HG02678 (cell line): Measurements from ENCODE around the gene GUCA1C.

Experiments
- ATAC-seq: cut with Tn5 transposase; IDR thresholded peaks from one replicate; pipeline ENCODE4 v1.9.1; 2021; ENCODE audit warnings: mild to moderate bottlenecking, moderate library complexity; ENCODE audit not compliant: unreplicated experiment

The GUCA1C gene

GRCh38 chr3:108953700-108954099 is at the start of gene GUCA1C:
Gene GUCA1C (minus strand): TSS chr3:108953879. CDS start chr3:108953762, 117 bp downstream.
- no peak for ATAC-seq

DNA sequence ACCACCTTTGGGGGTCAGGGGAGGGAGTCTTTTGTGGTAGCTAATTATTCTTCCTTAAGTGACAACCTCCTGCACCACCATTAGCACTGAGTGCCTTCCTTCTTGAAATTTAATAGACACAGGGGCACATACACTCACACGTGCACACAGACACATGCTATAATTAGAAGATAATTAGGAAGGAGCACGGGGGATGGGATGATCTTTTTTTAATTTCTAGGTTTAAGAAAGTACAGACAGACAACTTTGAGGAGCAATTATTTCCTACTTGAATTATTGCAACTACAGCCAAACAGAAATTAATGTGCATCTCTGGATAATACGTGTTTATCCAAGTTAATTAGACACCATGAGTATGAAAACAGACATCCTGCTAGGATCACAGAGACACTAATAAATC is 44.8 kb upstream of the GUCA1C start:
- no peak for ATAC-seq

DNA sequence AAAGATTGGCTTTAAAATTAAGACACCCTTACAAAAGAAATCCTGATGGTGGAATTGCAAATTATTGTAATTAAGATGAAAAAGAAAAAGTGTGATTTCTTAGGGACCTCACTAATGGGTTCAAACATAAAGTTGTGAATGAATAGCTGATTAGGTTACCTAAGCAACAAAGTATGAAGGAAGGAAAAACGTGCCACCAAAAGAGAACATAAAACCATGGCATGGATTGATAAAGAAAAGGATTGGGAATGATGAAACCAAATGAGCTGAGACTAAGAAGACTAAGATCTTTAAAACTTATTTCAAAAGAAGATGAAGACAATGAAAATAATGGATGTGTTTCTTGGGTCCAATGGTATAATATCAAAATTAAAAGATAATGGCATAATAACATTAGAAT is 32.2 kb upstream of the GUCA1C start:
- no peak for ATAC-seq

DNA sequence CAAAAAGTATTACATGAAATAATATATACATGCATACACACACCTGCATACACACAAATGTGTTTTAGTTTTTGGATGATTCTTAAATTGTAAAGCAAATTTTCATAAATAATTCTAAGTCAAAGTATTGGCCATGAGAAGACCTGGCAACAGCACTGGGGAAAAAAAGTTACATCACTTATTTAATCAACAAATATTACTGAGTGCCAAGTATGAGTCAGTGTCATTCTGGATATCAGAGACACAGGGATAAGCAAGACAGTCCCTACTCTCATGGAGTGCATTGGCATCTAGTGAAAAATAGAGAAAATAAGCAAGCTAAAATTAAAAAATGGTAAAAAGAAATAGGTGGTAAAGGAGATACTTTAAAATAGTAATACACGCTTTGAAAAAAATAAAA is 29.4 kb upstream of the GUCA1C start:
- ATAC-seq: no peak

DNA sequence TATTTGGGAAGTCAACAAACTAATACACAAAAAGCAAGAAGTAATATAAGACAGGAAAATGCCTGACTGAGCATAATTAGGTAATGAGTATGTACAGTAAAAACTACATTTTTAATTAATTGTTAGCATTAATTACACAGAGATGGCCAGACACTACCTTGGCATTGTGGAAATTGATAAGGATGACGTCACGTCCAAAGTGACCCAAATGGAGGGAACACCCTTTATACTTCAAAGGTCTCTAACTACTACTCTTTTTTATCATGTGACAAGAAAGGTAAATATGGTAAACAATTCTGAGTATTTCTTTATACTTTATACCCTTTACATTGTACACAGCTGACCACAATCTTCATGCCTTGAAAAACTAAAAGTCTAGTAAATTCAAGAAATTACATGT is 22.4 kb upstream of the GUCA1C start:
- no peak for ATAC-seq

DNA sequence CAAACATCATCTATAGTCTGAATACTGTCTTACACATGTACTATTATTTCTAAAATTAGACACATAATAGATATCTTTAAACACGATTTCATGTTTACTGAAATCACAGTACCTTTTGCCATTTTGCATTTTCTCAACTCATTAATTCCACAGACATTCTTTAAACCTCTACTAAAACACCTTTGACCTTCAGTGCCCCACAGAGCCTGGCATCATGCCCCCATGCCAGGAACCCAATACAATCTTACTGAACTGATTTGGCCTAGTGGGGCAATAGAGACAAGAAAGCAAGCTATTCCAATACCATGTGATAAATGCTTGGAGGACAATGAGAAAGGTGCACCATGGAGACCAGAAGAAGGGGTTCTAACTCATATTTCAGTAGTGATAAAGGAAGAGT is 19.3 kb upstream of the GUCA1C start:
- no peak for ATAC-seq

DNA sequence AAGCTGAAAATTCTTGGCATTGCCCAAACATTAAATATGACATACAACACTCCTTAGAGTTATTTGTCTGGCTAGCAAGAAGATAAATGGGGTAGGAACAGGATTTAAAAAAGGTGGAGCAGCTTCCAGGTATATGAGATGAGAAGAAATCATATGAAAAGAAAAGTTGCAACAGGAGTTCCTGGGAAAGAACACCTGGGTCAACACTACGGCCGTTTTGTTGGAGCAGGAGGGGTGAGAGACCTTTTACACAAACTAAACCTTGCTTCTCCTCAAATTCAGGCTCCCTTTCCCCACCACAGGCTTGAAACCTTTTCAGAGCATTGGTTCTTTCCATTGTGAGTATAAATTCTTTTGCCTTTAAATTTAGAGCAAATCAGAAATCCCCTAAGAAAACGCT is 18.8 kb upstream of the GUCA1C start:
- no peak for ATAC-seq

DNA sequence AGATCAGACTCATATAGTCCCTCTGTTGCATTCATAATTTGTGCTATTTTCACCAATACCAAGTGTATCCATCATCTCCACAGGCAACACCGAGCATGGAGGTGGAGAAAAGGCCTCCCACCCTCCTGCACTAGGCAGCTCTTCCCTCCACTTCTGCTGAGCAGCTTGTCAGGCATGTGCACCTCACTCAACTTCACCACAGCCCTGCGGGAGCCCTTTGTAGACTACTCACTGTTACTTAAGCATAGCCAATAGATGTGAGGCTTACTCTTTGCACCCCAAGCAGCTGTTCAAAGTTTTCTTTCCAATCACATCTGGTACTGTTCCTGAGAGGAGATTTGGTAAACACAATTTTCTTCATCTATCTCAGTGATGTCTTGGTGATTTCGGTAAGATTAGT is 16.9 kb upstream of the GUCA1C start:
- no peak for ATAC-seq

DNA sequence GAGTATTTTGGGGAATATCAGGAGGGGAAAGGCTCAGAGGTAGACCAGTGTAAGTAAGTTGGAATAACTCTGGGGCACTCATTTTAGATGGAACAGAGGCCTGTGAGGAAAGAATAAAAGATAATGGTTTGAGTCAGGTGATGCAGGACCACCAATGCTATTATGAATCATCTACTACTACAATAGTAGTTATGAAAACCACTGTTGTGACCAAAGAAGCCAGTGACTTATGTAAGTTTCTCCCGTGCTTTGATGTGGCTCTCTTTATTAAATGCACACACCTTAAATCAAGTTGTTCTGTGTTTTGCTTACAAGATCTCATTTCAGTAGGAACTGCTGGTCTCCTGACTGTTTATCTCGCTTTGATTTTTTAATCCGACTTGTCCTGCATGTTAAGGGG is 13.1 kb upstream of the GUCA1C start:
- no peak for ATAC-seq

DNA sequence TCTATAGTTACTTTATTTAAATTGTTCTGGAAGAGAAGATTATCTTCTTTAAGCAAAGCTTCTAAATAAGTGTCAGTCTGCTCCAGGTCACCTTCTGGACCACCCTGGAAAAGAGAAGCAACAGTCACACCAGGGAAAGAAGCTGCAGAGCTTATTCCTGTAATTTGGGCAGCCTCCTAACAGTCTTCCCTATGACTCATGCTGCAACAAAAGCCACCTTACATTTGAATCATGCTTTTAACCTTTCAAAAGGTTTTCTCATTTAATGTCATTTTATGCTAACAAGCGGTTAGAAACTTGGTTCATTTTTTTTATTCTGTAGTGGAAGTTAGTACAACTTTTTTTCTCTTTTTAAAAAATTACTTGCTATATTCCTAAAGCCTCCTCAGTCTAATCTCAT is 5.3 kb upstream of the GUCA1C start:
- ATAC-seq: no peak

- ATAC-seq: no peak
These were observed 469 bp downstream of the GUCA1C start for GRCh38 chr3:108953210-108953609.

DNA sequence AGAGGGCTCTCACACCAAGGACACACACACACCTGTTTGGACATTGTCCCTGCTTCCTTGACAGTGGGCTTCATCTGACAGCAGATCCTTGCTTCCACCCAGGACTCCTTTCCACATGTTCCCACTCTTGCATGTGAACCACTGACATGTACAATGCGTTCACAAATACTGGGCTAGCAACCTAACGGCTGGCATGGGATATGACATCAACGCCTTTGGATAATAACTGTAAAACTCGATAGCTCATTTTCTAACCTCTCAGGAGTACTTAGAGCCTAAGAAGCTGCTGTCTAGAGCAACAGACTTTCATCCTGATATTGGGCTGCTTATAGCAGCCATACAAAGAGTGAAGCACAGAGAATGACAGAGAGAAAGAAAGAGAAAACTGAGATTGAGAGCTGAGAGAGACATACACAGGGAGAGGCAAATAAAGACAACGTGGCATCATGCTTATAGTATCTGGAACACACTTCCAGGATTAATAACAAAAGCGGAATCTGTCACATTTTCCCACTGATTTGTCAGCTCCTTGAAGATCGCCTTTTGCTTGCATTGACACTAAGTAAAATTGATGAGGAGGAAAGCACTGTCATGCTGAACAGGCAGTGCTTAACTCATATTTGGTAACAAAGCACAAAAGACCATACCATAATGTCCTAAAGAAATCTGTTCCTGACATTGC is 1.7 kb downstream of the GUCA1C start:
- no peak for ATAC-seq

DNA sequence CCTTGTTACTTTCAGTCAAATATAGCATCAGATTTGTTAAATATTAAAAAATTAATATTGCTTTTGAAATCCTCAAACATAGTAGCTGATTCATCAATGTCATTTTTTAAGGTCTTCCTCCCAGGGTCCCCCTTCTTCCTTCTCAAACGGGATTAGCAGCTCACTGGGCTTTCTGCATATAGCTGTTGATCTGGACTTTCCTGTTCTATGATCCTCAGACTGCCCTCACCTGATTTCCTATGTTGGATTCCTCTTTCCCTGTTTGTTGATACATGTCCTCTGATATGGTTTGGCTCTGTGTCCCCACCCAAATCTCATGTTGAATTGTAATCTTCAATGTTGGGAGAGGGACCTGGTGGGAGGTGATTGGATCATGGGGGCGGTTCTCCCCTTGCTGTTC is 5.8 kb downstream of the GUCA1C start:
- no peak for ATAC-seq

DNA sequence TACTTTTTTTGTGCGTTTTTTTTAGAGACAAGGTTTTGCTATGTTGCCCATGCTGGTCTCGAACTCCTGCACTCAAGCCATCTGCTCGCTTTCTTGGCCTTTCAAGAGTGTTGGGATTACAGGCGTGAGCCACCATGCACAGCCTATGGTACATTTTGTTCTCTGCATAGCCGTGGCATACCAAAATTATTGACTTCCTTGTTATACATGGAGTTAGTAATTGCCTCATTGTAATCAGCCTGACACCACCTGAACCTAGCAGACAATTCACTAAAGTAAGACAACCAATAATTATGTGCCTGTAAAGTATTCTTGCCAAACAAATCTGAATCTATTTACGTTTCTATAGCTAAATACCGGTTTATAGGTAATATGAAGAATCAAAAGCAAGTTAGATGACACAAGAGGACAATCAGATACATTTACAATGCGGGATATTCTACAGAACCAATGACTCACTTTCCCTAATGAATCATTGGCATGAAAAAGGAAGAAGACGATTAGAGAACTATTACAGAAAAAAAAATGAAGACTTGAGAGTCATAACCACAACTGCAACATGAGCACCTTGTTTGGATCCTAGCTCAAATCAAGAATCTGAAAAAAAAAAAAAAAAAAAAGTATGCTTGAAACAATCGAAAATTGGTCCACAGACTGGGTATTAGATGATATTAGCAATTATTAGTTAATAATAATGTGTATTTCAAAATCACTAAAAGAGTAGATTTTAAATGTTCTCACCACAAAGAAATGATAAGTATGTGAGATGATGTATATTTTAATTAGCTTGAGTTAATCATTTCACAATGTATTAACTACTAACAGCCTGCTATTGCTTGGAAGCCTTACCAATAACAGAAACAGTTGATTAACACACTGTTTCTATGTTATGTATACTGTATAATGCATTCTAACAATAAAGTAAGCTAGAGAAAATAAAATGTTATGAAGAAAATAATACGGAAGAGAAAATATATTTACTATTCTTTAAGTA is 7.1 kb downstream of the GUCA1C start:
- no peak for ATAC-seq

DNA sequence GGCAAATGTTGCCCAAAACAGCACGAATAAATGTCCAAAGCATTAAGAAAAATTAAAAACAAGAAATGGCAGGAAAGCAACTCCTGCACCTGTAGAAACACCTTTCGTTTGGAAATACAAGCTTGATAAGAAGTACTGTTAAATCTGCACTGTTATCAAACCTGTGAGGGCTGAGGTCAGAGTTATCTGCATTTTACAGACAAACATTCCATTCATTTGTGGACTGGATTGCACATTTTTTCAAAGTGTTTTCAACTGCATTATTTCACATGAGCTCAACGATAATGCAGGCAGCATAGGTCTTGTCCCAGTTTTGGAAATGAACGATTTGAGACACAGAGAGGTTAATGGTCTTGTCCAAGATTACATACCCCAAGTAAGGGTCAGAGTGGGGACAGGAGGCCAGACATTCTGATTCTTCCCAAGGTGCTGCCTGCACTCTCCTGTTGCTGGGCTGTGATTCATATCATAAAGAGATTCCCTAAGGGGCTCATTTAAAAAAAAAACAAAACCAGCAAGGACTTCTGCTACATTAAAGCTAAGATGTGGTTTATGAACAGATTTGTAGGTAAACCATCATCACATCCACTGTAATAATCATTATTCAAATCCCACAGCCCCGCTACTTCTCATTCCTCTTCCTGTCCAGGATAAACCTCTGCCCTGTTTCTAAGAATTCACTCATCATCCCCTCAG is 13.0 kb downstream of the GUCA1C start:
- no peak for ATAC-seq

- ATAC-seq: no peak
These were observed 13.5 kb downstream of the GUCA1C start for GRCh38 chr3:108940166-108940565.

GRCh38 chr3:108936924-108937689 is 16.6 kb downstream of the GUCA1C start:
- no peak for ATAC-seq

DNA sequence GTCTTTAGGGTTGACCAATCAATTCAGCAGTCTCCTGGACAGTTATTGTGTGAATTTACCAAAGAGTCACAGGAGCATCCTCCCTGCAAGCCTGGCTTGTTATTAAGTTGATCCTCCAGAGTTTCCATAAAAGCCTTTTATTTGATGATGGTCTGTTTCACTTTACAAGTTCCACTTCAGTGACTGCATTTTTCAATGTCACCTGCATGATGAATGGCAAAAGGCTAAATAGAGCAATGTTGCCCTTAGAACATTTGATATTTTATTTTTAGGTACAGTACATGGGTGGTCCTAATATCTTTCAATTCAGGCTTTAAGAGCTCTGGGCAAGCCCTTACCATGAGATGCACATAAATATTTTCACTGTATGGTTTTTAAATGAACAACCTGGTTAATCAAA is 22.6 kb downstream of the GUCA1C start:
- no peak for ATAC-seq

DNA sequence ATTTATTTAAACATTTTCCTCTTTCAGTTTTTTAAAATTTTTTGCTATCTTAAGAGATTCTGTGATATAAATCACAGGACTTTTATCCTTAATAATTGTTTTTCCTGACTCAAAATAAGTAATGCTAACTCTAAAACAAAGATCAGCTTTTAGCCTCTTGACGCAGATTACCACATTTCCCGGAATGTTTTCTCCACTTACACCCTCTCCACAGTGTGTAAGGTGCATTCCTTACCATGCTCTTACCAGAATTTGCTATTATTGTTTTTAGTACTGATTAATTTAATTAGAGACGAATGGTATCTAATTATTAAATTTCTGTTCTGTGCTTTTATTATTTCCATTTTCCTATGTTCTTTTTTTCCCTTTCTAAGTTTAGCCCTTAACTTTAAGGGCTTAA is 34.8 kb downstream of the GUCA1C start:
- ATAC-seq: no peak

- ATAC-seq: peak; percentile 97
These were observed 38.7 kb downstream of the GUCA1C start for GRCh38 chr3:108914774-108915641.
